ENCODE data around the gene NECTIN2.
"Not testable (repeated sequence)": the region's sequence is repeated elsewhere in the genome, so short reads cannot be mapped to it uniquely, and the experiment has no call there.

Gene NECTIN2

GRCh38 chr19:44882063-44882462, 36.0 kb downstream of the NECTIN2 start:
- FAIRE-seq: no peak
- no peak for DNase-seq (ENCODE audit: low spot score)

GRCh38 chr19:44882619-44883397, 36.7 kb downstream of the NECTIN2 start:
- not testable (repeated sequence) for DNase-seq (ENCODE audit: low spot score); FAIRE-seq

GRCh38 chr19:44883922-44884321, 37.8 kb downstream of the NECTIN2 start:
- no peak for DNase-seq (ENCODE audit: low spot score)
- FAIRE-seq: no peak

GRCh38 chr19:44884566-44884965, 38.5 kb downstream of the NECTIN2 start:
- FAIRE-seq: no peak
- no peak for DNase-seq (ENCODE audit: low spot score)

GRCh38 chr19:44886141-44886540, 40.0 kb downstream of the NECTIN2 start:
- no peak for DNase-seq (ENCODE audit: low spot score)
- FAIRE-seq: no peak

- no peak for DNase-seq (ENCODE audit: low spot score)
- no peak for FAIRE-seq
Measured at GRCh38 chr19:44887648-44888047, 41.6 kb downstream of the NECTIN2 start.

- FAIRE-seq; DNase-seq (ENCODE audit: low spot score): not testable (repeated sequence)
Measured at GRCh38 chr19:44888335-44888734, 42.2 kb downstream of the NECTIN2 start.

GRCh38 chr19:44889830-44890365, 43.8 kb downstream of the NECTIN2 start:
- FAIRE-seq: no peak
- DNase-seq (ENCODE audit: low spot score): no peak

GRCh38 chr19:44890366-44891015, 44.4 kb downstream of the NECTIN2 start:
- FAIRE-seq (peak; percentile 99), DNase-seq (ENCODE audit: low spot score) (peak; percentile 98)

- FAIRE-seq (no peak), DNase-seq (ENCODE audit: low spot score) (no peak)
Measured at GRCh38 chr19:44891016-44891882, 45.2 kb downstream of the NECTIN2 start, which contains the start of gene TOMM40. TSS of gene TOMM40 (plus strand) at chr19:44891254. CDS start at chr19:44891416, 162 bp downstream.

- no peak for FAIRE-seq
- no peak for DNase-seq (ENCODE audit: low spot score)
Measured at GRCh38 chr19:44892932-44893331, 46.8 kb downstream of the NECTIN2 start.

GRCh38 chr19:44893332-44894051, 47.4 kb downstream of the NECTIN2 start:
- no peak for FAIRE-seq
- DNase-seq (ENCODE audit: low spot score): no peak

GRCh38 chr19:44894052-44894400, 47.9 kb downstream of the NECTIN2 start:
- DNase-seq (ENCODE audit: low spot score): no peak
- FAIRE-seq: no peak

- FAIRE-seq (no peak), DNase-seq (ENCODE audit: low spot score) (no peak)
Measured at GRCh38 chr19:44894946-44895345, 48.8 kb downstream of the NECTIN2 start.

- no peak for FAIRE-seq
- no peak for DNase-seq (ENCODE audit: low spot score)
Measured at GRCh38 chr19:44897835-44898234, 51.7 kb downstream of the NECTIN2 start.

GRCh38 chr19:44900328-44901244, 54.5 kb downstream of the NECTIN2 start:
- FAIRE-seq (no peak), DNase-seq (ENCODE audit: low spot score) (no peak)

GRCh38 chr19:44903216-44903601, 57.1 kb downstream of the NECTIN2 start:
- no peak for FAIRE-seq
- no peak for DNase-seq (ENCODE audit: low spot score)

- DNase-seq (ENCODE audit: low spot score): peak; percentile 75
Measured at GRCh38 chr19:44903602-44904425, 57.7 kb downstream of the NECTIN2 start.

GRCh38 chr19:44904426-44904994, 58.4 kb downstream of the NECTIN2 start:
- FAIRE-seq (no peak), DNase-seq (ENCODE audit: low spot score) (no peak)

More at GRCh38 chr19:44903602-44904425, 57.7 kb downstream of the NECTIN2 start:
- no peak for FAIRE-seq

Measured in urothelium cell line (cell line).